ENCODE measurements around the gene KIF5C.

KIF5C gene

DNA sequence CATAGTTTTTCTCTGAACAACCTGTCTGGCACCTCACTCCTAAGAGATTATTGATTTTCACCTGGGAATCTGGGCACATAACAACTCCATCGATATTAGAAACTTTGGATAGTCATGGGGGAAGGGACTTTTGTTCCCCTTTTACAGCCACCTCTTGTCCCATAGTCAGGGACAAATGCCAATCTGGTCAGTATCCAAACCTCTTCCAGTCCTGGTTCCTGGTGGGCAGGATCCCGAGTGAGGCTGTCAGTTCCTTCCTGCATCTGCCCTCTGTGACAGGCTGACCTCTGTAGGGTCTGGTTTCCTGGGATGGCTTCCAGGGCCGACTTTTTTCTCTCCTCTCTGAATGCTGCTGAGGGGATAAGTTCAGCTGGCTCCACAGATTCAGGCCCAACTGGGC is 11.0 kb downstream of the KIF5C start:
- DNase-seq (ENCODE audit: insufficient read length, low spot score) (no peak), FAIRE-seq (no peak)
- TF ChIP-seq CTCF (IDR thresholded peaks at IDR 0.05; ENCODE audit: insufficient read depth, missing control alignments), result no peak

- FAIRE-seq (no peak), DNase-seq (ENCODE audit: insufficient read length, low spot score) (no peak)
- no peak for TF ChIP-seq CTCF (IDR thresholded peaks at IDR 0.05; ENCODE audit: insufficient read depth, missing control alignments)
Measured at GRCh38 chr2:148887350-148888002, 12.4 kb downstream of the KIF5C start.

GRCh38 chr2:148888003-148888501 is 13.0 kb downstream of the KIF5C start:
- TF ChIP-seq CTCF (IDR thresholded peaks at IDR 0.05; ENCODE audit: insufficient read depth, missing control alignments), result no peak
- FAIRE-seq (no peak), DNase-seq (ENCODE audit: insufficient read length, low spot score) (no peak)

DNA sequence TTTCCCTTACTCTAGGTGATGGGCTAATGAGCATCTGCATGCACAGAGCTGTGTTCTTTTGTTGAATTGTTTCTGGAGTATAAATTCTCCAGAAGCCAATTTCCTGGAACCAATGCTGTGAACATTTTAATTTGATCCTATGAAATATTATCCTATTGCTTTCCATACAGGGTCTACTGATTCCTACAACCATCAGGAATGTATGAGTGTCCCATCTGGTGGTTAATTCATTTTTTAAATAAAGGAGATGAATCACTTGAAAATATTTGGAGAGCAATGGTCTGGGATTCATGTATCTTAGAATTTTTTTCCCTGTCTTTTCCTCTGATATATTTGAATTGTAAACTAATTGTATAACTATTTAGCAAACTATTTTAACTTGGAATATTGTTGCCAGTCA is 14.0 kb downstream of the KIF5C start:
- FAIRE-seq (no peak), DNase-seq (ENCODE audit: insufficient read length, low spot score) (no peak)
- no peak for TF ChIP-seq CTCF (IDR thresholded peaks at IDR 0.05; ENCODE audit: insufficient read depth, missing control alignments)

- FAIRE-seq (no peak), DNase-seq (ENCODE audit: insufficient read length, low spot score) (no peak)
- no peak for TF ChIP-seq CTCF (IDR thresholded peaks at IDR 0.05; ENCODE audit: insufficient read depth, missing control alignments)
Measured at GRCh38 chr2:148893906-148894305, 18.9 kb downstream of the KIF5C start.

- FAIRE-seq (no peak), DNase-seq (ENCODE audit: insufficient read length, low spot score) (no peak)
- TF ChIP-seq CTCF (IDR thresholded peaks at IDR 0.05; ENCODE audit: insufficient read depth, missing control alignments), result no peak
Measured at GRCh38 chr2:148896136-148896535, 21.1 kb downstream of the KIF5C start.

GRCh38 chr2:148899638-148900318 is 24.8 kb downstream of the KIF5C start:
- FAIRE-seq (no peak), DNase-seq (ENCODE audit: insufficient read length, low spot score) (no peak)
- no peak for TF ChIP-seq CTCF (IDR thresholded peaks at IDR 0.05; ENCODE audit: insufficient read depth, missing control alignments)

All from D721Med (cell line).